C4-2B (cell line): ENCODE data around the gene DNAJA4.

Source experiments
- ZFX ChIP-seq: fragments of 450-650 bp; IDR thresholded peaks from 2 replicates; pipeline ENCODE4 v1.6.1; 2017
- TF ChIP-seq, protein P1 (sequence below): fragments of 450-650 bp; conservative IDR thresholded peaks from 2 replicates; pipeline ENCODE4 v1.5.1; 2017; ENCODE audit warnings: mild to moderate bottlenecking

DNA sequence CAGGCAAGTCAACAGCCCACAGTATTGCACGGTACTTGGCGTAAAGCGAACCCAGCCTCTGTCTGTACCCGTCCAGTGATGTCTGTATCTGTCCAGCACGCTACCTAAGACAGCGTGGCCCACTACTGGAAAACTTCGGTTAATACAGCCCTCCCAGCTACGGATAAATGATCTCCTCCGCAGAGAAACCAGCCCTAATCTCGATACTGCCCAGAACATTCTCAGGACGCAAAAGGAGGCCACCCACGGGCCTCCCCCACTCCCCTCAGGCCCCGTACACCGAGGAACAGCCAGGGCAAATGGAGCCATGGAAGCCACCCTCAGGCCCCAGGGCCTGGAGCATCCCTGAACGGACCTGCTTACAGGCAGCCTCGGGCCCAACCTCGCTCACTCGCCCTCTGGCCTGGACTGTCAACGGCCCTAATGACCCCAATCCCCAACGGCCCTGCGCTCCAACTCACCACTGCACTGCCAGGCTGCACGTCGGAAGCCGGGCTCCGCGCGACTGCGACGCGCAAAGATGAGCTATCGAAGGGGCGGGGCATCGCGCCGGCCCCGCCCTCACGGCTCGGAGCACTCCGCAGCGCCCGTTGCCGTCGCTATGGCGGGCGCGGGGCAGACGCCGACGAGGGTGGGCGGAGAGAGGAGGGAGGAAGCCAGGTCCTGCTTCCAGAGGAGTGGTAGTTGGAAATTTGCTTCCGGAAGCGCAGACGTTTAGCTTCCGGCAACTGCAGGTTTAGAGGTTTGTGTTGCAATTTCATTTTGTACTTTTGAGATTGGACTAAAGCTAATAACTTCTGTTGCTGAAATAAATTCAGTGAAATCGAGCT lies 35.0 kb downstream of the DNAJA4 start, which contains the start of gene SKIC8:
- TF ChIP-seq, protein P1, sequence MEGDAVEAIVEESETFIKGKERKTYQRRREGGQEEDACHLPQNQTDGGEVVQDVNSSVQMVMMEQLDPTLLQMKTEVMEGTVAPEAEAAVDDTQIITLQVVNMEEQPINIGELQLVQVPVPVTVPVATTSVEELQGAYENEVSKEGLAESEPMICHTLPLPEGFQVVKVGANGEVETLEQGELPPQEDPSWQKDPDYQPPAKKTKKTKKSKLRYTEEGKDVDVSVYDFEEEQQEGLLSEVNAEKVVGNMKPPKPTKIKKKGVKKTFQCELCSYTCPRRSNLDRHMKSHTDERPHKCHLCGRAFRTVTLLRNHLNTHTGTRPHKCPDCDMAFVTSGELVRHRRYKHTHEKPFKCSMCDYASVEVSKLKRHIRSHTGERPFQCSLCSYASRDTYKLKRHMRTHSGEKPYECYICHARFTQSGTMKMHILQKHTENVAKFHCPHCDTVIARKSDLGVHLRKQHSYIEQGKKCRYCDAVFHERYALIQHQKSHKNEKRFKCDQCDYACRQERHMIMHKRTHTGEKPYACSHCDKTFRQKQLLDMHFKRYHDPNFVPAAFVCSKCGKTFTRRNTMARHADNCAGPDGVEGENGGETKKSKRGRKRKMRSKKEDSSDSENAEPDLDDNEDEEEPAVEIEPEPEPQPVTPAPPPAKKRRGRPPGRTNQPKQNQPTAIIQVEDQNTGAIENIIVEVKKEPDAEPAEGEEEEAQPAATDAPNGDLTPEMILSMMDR, result no peak; the same call in 1 of the 2 replicates
- peak; percentile 76; the same call in 1 of the 2 replicates for TF ChIP-seq ZFX
